Hematopoietic multipotent progenitor cell treated with erythropoietin and hydrocortisone succinate and interleukin-3 and kit ligand, for 6 days (in vitro differentiated cells): ENCODE measurements around the gene UBE3A.
"Not testable (repeated sequence)": the region's sequence is repeated elsewhere in the genome, so short reads cannot be mapped to it uniquely, and the experiment has no call there.

Experiments
- DNase-seq: peaks from one replicate; pipeline ENCODE4 v3.0.0-alpha.2; 2015

UBE3A gene

GRCh38 chr15:25438601-25439368 is at the start of gene UBE3A:
Gene UBE3A (minus strand): TSS chr15:25439024. CDS start chr15:25409107, 29,917 bp downstream.
- peak; percentile 94 for DNase-seq

GRCh38 chr15:25487226-25487884 is 48.5 kb upstream of the UBE3A start:
- no peak for DNase-seq

GRCh38 chr15:25486051-25486450 is 47.2 kb upstream of the UBE3A start:
- DNase-seq, result no peak

- no peak for DNase-seq
These were observed 42.5 kb upstream of the UBE3A start for GRCh38 chr15:25481208-25481859.

DNA sequence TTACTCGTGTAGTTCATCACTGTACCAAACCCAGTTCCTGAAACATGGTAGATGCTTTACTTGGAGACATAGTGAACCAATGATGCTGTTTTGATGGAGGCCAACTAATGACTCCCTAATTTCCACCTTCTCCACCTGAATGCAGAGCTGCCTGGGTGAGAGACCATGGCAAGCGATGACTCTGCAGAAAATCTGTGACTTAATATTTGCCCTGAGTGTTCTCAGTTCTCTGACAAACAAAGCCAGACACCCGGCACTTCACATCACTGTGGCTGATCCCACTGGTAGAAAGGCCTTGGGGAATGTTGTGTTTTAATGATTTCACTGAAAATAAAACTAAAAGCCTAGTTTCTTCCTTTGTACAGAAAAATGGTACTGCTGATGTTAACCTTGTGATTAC is 39.5 kb upstream of the UBE3A start:
- DNase-seq, result no peak

DNA sequence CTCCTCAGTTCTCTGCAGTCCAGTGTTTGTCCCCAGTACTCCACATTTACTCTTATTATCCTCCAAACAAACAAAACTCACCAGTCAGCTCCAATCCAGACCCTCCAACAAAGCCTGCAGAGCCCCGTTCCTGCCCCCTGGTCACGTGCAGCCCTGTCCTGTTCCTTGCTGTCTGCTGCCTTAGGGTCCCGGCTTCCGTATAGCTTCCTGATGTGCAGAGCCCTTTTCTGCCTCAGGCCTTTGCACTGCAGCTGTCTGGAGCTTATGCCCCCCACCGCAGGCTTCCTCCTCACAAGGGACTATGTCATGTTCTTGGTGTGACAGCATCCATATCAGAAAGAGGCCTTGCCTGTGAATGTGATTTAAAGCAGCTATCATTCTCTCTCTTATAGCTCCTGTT is 39.0 kb upstream of the UBE3A start:
- no peak for DNase-seq

DNA sequence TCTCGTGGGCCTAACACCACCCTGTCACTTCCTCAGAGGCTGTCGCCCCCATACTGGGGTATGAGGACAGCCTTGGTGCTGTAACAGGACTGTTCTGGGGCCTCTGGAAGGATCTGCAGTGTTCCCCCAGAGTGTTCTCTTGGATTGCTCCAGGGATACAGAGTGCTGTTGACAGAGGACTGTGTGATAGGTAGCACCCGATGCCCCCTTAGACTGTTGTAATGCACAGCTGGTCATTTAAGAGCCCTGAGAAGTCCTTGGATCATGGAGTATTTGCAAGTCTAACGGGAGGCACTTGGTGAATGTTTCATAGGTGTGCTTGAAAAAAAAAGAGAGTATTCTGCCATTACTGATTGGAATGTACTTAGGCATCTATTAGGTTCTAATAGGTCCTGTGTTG is 35.4 kb upstream of the UBE3A start:
- DNase-seq, result no peak

DNA sequence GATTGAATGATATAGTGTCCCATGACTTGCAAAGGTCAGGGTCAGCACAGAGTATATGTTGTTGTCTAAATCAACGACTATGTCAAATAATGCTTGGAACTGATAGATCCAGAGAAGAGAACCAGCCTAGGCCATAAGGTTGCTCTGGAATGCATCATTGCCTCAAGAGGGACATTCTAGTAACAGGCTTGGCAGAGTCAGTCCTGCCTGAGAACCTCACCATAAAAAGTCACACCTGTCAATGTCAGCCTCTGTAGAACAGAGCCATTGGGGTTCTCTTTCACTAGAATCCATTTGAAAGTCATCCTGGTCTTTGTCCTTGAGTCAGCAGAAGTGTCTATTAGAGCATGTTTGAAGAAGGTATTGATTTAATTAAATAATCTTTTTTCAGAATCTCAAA is 31.4 kb upstream of the UBE3A start:
- no peak for DNase-seq

GRCh38 chr15:25469377-25469776 is 30.6 kb upstream of the UBE3A start:
- no peak for DNase-seq

GRCh38 chr15:25468611-25469010 is 29.8 kb upstream of the UBE3A start:
- no peak for DNase-seq

GRCh38 chr15:25465835-25466234 is 27.0 kb upstream of the UBE3A start:
- DNase-seq, result no peak

DNA sequence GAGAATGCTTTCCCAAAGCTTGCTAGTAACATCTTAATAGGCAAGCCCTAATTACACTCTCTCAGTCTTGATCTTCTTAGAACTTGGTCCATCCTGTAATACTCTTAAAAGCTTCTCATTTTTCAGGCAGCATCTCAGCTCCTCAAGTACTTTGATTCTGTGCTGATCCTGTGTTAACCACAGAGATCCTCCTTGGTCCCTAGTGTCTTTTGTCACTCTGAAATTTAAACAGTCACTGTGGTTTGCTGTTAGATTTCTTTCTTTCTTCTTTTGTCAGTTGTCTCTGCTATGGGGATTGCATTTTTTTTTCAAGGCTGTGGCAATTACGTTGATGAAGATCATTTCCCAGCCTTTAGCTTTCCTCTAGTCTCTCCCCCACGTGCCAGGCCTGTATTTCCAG is 26.0 kb upstream of the UBE3A start:
- no peak for DNase-seq

DNA sequence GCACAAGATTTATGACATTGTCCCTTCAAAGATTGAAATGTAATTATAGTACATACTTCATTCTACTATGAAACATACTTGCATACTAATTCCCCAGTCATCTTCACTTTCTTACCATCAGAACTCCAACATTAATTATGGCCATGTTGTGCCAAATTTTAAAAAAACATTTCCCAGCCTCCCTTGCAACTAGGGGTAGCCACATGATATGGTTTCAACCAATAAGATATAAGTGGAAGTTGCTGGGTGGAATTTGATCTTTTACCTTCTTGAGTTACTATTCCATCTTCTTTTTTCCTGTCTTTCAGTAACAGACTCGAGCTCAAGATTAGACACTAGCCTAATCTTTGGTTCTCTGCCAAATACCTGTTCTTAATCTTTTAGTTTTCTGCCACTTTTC is 25.6 kb upstream of the UBE3A start:
- no peak for DNase-seq

- no peak for DNase-seq
These were observed 17.4 kb upstream of the UBE3A start for GRCh38 chr15:25456196-25456595.

DNA sequence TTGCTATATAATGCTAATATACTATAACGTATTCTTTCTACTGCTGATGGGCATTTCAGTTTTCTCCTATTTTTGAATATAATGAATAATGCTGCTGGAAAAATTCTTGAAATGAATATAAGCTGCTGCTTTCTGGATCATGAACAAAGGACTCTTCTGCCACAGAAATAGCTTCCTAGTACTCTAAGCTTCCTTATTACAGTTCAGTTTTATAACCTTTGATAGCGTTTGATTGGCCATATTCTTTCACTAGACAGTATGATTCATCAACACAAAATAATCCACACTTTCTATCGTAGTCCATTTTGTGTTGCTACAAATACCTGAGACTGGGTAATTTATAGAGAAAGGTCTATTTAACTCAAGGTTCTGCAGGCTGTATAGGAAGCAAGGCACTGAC is 16.4 kb upstream of the UBE3A start:
- no peak for DNase-seq

GRCh38 chr15:25454771-25455170 is 15.9 kb upstream of the UBE3A start:
- no peak for DNase-seq

DNA sequence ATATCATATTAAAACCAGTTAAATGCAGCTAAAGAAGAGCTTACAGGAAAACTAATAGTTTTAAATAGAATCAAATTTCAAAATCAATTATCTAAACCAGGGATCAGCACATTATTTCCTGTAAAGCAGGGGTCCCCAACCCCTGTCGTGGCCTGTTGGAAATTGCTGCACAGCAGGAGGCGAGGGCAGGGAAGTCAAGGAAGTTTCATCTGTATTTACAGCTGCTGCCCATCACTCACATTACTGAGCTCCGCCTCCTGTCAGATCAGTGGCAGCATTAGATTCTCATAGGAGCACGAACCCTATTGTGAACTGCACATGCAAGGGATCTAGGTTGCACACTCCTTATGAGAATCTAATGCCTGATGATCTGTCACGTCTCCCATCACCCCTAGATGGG is 14.4 kb upstream of the UBE3A start:
- not testable (repeated sequence) for DNase-seq

- no peak for DNase-seq
These were observed 12.7 kb upstream of the UBE3A start for GRCh38 chr15:25451501-25451900.

DNA sequence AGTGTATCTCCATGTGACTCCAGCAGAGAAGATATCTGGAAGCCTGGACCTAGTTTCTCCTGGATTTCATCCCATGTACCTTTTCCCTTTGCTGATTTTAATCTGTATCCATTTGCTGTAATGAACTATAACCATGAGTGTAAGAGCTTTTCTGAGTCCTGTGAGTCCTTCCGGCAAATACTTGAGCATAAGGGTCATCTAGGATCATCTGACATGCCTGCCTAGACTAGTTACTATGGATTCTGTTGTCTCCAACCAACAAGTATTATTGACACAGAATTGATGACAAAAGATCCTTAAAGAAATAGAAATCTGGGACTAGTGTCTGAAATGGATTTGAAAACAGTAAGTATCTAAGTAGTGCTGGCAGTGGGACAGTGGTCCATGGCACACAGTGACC is 11.3 kb upstream of the UBE3A start:
- DNase-seq, result no peak

DNA sequence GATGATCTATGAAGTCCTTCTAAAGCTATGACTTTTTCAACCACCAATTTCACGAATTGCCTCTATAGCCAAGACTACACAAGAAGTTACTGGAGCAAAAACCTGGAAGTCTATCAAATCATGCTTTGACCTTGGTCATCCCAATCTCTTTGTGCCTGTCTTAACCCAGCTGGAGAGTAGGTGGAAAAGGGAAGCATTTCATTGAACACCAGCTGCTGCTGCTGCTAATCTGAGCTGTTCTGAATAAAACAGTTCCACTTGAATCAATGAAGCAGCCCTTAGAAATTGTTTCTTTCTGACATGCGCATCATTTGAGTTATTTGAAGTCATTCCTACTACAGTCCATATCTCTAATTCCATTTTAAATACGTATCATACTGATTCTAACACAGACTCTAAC is 7.3 kb upstream of the UBE3A start:
- DNase-seq, result no peak

DNA sequence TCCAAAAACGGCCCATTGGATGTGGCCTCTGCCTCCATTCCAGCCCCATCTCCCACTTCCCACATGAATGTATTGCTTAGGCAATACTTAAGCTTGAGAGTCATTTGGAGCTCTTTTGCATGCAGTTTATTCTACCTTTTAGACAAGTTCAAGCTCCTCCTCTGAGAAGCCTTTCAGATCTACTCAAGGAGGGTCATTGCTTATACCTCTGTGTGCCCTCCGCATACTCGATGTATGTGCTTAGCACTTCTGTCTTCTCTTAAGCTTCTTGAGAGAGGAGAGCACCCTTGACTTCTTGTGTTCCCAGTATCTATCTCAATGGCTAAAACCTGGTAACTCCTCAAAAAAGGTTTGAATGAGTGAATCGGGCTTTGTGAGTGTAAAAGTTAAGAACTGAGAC is 6.6 kb upstream of the UBE3A start:
- DNase-seq, result no peak

- DNase-seq, result no peak
These were observed 2.3 kb upstream of the UBE3A start for GRCh38 chr15:25441111-25441510.

- DNase-seq, result peak; percentile 52
These were observed 579 bp upstream of the UBE3A start for GRCh38 chr15:25439369-25439836.
